K562 (cell line): ENCODE data around the gene EGLN3. TPM values are rescaled to one million over a fixed set of nuclear protein-coding genes. Genes with fewer than 3 reads are reported as not detected.
A peak's percentile ranks its signal among the peaks of the same experiment; 100 is the strongest.

ENCODE experiments used
- GATAD2A ChIP-seq: fragments of 450-650 bp; IDR thresholded peaks from 2 replicates; pipeline ENCODE4 v1.6.1; 2017
- HDAC3 ChIP-seq: fragments of 450-650 bp; IDR thresholded peaks from 2 replicates; pipeline ENCODE4 v1.6.1; 2018; ENCODE audit warnings: borderline replicate concordance, mild to moderate bottlenecking, moderate library complexity; ENCODE audit not compliant: partially characterized antibody
- MTA3 ChIP-seq: fragments of 450-650 bp; formaldehyde crosslinking; IDR thresholded peaks from 2 replicates; pipeline ENCODE4 v1.6.1; 2017; ENCODE audit warnings: mild to moderate bottlenecking, borderline replicate concordance
- NFIX ChIP-seq: fragments of 250-450 bp; sonication (Bioruptor Pico); IDR thresholded peaks from 2 replicates; pipeline ENCODE4 v1.4.0; 2020; ENCODE audit warnings: low read depth, mild to moderate bottlenecking, moderate library complexity
- NRF1 ChIP-seq, 2 experiments: fragments of 450-650 bp; IDR thresholded peaks in 1 of 2; conservative IDR thresholded peaks in 1 of 2; 2 replicates each; pipeline ENCODE4 v1.6.1; 2014; ENCODE audit warnings: mild to moderate bottlenecking in 2 of 2
- ZNF507 ChIP-seq: conservative IDR thresholded peaks from 2 replicates; pipeline ENCODE4 v1.6.1; 2017; ENCODE audit warnings: missing genetic modification characterization, missing compliant biosample characterization
- ZSCAN32 ChIP-seq: fragments of 450-650 bp; formaldehyde crosslinking; IDR thresholded peaks from 2 replicates; pipeline ENCODE4 v1.4.0; 2020; ENCODE audit warnings: mild to moderate bottlenecking, moderate library complexity
- polyA plus RNA-seq, 8 experiments: library from polyadenylated mRNA; depleted of rRNA in 4 of 8; stranded (reverse) in 5 of 8; unstranded in 3 of 8; fragments of >200 nt; fragmentation: Nextera tagmentation in 2 of 8; fragmentation: Illumina TruSeq in 1 of 8; extraction: Ambion mirVana in 2 of 8; extraction: Trizol in 1 of 8; gene quantifications; 2 replicates each; pipeline versions ENCODE4 v1.2.1 to v1.2.3, GENCODE V29; 2011 to 2014; ENCODE audit warnings: inconsistent platforms in 1 of 8, missing spikeins in 1 of 8
- total RNA-seq, 7 experiments: library from RNA; depleted of rRNA in 6 of 7; stranded (reverse); fragments of >200 nt in 6 of 7; fragmentation: Illumina TruSeq in 2 of 7; extraction: Trizol in 2 of 7; gene quantifications; 2 replicates each; pipeline versions ENCODE4 v1.2.1 to v1.2.3, GENCODE V29; 2011 to 2021; ENCODE audit warnings: low replicate concordance in 1 of 7
- TF ChIP-seq, protein P1 (sequence below): sonication (generic); formaldehyde crosslinking; IDR thresholded peaks from 2 replicates; pipeline ENCODE4 v1.8.0; 2022; ENCODE audit warnings: missing genetic modification reagents, mild to moderate bottlenecking, borderline replicate concordance
- TF ChIP-seq, protein P2 (sequence below): fragments of 200-800 bp; sonication (Bioruptor generic); IDR thresholded peaks from 2 replicates; pipeline ENCODE4 v1.6.1; 2017; ENCODE audit warnings: missing genetic modification characterization, missing compliant biosample characterization
- TF ChIP-seq, protein P3 (sequence below): sonication (generic); formaldehyde crosslinking; IDR thresholded peaks from 2 replicates; pipeline ENCODE4 v1.8.0; 2022; ENCODE audit warnings: missing genetic modification reagents, mild to moderate bottlenecking, borderline replicate concordance
- TF ChIP-seq, protein P4 (sequence below), 2 experiments: IDR thresholded peaks in 1 of 2; conservative IDR thresholded peaks in 1 of 2; 2 replicates each; pipeline ENCODE4 v1.6.1; 2016; ENCODE audit warnings: low read depth in 2 of 2, mild to moderate bottlenecking in 1 of 2, missing compliant biosample characterization in 1 of 2, missing genetic modification characterization in 1 of 2, moderate library complexity in 1 of 2
- TF ChIP-seq, protein P5 (sequence below): fragments of 250-450 bp; sonication (Bioruptor Pico); IDR thresholded peaks from 2 replicates; pipeline ENCODE4 v1.4.0; 2020

Gene EGLN3
- total and polyA plus RNA-seq, 9 of the 15 experiments (the other 6 are each of a cell fraction or from before 2014, with no cell fraction given) = 2.5 to 87.6 (median 5.8) TPM

DNA sequence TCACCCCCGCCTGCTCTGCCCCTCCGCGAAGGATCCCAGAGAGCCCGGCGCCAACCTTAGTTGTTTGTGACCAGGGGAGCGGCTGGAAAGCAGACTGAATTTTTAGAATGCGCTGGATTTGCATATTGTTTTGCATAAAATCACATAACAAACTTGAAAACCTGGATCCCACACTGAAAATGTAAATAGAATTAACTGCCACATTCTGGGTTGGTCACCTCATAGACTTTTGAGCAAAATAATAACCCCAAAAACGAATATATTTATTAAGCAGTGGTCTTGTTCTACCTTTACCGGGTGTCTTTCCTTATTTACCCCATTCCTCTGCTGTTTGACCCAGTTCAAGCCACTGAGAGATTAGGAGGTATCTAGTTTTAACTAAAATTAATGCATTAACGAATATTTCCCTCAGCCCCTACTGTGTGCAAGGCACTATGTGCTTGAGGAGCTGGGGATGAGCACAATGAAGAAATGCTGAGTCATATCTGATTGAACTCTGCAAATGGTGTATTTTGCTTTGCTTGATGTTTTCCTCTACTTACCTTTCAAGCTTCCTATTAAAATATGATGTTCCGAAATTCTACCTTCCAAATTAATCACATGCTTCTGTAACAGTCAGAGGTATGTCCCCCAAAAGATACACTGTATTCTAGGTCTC lies 438 bp upstream of the EGLN3 start (continued):
- TF ChIP-seq, protein P1, sequence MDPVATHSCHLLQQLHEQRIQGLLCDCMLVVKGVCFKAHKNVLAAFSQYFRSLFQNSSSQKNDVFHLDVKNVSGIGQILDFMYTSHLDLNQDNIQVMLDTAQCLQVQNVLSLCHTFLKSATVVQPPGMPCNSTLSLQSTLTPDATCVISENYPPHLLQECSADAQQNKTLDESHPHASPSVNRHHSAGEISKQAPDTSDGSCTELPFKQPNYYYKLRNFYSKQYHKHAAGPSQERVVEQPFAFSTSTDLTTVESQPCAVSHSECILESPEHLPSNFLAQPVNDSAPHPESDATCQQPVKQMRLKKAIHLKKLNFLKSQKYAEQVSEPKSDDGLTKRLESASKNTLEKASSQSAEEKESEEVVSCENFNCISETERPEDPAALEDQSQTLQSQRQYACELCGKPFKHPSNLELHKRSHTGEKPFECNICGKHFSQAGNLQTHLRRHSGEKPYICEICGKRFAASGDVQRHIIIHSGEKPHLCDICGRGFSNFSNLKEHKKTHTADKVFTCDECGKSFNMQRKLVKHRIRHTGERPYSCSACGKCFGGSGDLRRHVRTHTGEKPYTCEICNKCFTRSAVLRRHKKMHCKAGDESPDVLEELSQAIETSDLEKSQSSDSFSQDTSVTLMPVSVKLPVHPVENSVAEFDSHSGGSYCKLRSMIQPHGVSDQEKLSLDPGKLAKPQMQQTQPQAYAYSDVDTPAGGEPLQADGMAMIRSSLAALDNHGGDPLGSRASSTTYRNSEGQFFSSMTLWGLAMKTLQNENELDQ (CRISPR knock-in tag) = no peak
- no peak for TF ChIP-seq NFIX (CRISPR knock-in tag)
- TF ChIP-seq, protein P2, sequence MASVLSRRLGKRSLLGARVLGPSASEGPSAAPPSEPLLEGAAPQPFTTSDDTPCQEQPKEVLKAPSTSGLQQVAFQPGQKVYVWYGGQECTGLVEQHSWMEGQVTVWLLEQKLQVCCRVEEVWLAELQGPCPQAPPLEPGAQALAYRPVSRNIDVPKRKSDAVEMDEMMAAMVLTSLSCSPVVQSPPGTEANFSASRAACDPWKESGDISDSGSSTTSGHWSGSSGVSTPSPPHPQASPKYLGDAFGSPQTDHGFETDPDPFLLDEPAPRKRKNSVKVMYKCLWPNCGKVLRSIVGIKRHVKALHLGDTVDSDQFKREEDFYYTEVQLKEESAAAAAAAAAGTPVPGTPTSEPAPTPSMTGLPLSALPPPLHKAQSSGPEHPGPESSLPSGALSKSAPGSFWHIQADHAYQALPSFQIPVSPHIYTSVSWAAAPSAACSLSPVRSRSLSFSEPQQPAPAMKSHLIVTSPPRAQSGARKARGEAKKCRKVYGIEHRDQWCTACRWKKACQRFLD (CRISPR knock-in tag) = no peak
- no peak for TF ChIP-seq GATAD2A
- TF ChIP-seq, protein P3, sequence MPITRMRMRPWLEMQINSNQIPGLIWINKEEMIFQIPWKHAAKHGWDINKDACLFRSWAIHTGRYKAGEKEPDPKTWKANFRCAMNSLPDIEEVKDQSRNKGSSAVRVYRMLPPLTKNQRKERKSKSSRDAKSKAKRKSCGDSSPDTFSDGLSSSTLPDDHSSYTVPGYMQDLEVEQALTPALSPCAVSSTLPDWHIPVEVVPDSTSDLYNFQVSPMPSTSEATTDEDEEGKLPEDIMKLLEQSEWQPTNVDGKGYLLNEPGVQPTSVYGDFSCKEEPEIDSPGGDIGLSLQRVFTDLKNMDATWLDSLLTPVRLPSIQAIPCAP (CRISPR knock-in tag) = no peak
- TF ChIP-seq, protein P4, sequence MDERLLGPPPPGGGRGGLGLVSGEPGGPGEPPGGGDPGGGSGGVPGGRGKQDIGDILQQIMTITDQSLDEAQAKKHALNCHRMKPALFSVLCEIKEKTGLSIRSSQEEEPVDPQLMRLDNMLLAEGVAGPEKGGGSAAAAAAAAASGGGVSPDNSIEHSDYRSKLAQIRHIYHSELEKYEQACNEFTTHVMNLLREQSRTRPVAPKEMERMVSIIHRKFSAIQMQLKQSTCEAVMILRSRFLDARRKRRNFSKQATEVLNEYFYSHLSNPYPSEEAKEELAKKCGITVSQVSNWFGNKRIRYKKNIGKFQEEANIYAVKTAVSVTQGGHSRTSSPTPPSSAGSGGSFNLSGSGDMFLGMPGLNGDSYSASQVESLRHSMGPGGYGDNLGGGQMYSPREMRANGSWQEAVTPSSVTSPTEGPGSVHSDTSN (CRISPR knock-in tag; IDR thresholded peaks at IDR 0.05; ENCODE audit: low read depth) = no peak
- TF ChIP-seq, protein P4 (tag; conservative IDR thresholded peaks at IDR 0.05; ENCODE audit: low read depth) = peak; percentile 33; the same call in 1 of the 2 replicates
- TF ChIP-seq, protein P5, sequence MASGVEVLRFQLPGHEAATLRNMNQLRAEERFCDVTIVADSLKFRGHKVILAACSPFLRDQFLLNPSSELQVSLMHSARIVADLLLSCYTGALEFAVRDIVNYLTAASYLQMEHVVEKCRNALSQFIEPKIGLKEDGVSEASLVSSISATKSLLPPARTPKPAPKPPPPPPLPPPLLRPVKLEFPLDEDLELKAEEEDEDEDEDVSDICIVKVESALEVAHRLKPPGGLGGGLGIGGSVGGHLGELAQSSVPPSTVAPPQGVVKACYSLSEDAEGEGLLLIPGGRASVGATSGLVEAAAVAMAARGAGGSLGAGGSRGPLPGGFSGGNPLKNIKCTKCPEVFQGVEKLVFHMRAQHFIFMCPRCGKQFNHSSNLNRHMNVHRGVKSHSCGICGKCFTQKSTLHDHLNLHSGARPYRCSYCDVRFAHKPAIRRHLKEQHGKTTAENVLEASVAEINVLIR (CRISPR knock-in tag) = no peak
- peak; percentile 15 for TF ChIP-seq HDAC3
- no peak for TF ChIP-seq ZNF507
- no peak for TF ChIP-seq MTA3
- no peak for TF ChIP-seq ZSCAN32 (CRISPR knock-in tag)
- TF ChIP-seq NRF1 (conservative IDR thresholded peaks at IDR 0.05 in 1 of 2, IDR thresholded peaks at IDR 0.05 in 1 of 2) = peak in 1 of 2 experiments; percentile 9; a peak in 1 of 4 replicates
